IMR-90 (cell line): ENCODE results near the gene RNF175. TPM values are rescaled to one million over a fixed set of nuclear protein-coding genes. Genes with fewer than 3 reads are reported as not detected.

Source experiments
- ATAC-seq: fragments of 200-7000 bp; cut with Tn5 transposase; 2 replicates; pipeline ENCODE4 v1.9.1; 2020; ENCODE audit warnings: low read depth, mild to moderate bottlenecking, moderate library complexity
- BruUV-seq: library from RNA; stranded (reverse); fragments of 400-500 nt; replicated peaks from 2 replicates; lab custom pipeline; 2021; lab: Mats Ljungman, UMichigan
- CTCF ChIA-PET: fragments of 300-600 bp; formaldehyde crosslinking; extraction: SDS; loops from one replicate; lab custom pipeline; 2021; ENCODE audit warnings: antibody characterized with exemption; lab: Yijun Ruan, JAX
- POLR2A ChIA-PET: fragments of 300-600 bp; sonication (Branson Sonifier 250); formaldehyde crosslinking; loops from one replicate; lab custom pipeline; 2022; ENCODE audit warnings: antibody characterized with exemption; ENCODE audit not compliant: unreplicated experiment; lab: Charles Lee
- DNase-seq: peaks from one replicate; pipeline ENCODE4 v3.0.0; 2013
- H2AFZ ChIP-seq: replicated peaks from 2 replicates; pipeline ENCODE3; 2013; ENCODE audit warnings: low read length, mild to moderate bottlenecking; ENCODE audit not compliant: poor library complexity
- H2AK5ac ChIP-seq: 2 replicates; pipeline ENCODE4 v1.6.1; 2013; ENCODE audit warnings: low read depth, low read length, inconsistent platforms
- H2AK9ac ChIP-seq: replicated peaks from 2 replicates; pipeline ENCODE3; 2013; ENCODE audit warnings: mild to moderate bottlenecking, low read depth, low read length, moderate library complexity; ENCODE audit not compliant: poor library complexity
- H2BK120ac ChIP-seq: 2 replicates; pipeline ENCODE4 v1.6.1; 2013; ENCODE audit warnings: low read depth, low read length, inconsistent platforms
- H2BK15ac ChIP-seq: 3 replicates; pipeline ENCODE4 v1.6.1; 2013; ENCODE audit warnings: low read depth, low read length, inconsistent platforms
- H2BK20ac ChIP-seq: 2 replicates; pipeline ENCODE4 v1.6.1; 2013; ENCODE audit warnings: low read depth, mild to moderate bottlenecking, inconsistent platforms, low read length, moderate library complexity
- H2BK5ac ChIP-seq: 2 replicates; pipeline ENCODE4 v1.6.1; 2013; ENCODE audit warnings: mild to moderate bottlenecking, low read depth, low read length, inconsistent platforms; ENCODE audit not compliant: poor library complexity, severe bottlenecking
- H3K14ac ChIP-seq: replicated peaks from 2 replicates; pipeline ENCODE4 v1.6.1; 2013; ENCODE audit warnings: low read depth, low read length, inconsistent platforms
- H3K18ac ChIP-seq: 2 replicates; pipeline ENCODE4 v1.6.1; 2013; ENCODE audit warnings: low read depth, low read length, control low read depth
- H3K23ac ChIP-seq: 2 replicates; pipeline ENCODE4 v1.6.1; 2013; ENCODE audit warnings: low read depth, low read length, inconsistent platforms
- H3K27ac ChIP-seq: 2 replicates; pipeline ENCODE4 v1.5.1; 2013; ENCODE audit warnings: mild to moderate bottlenecking, control low read depth, low read length; ENCODE audit not compliant: insufficient read depth
- H3K27me3 ChIP-seq: 2 replicates; pipeline ENCODE4 v1.6.1; 2013; ENCODE audit warnings: low read length; ENCODE audit not compliant: control insufficient read depth, insufficient read depth
- H3K36me3 ChIP-seq: 2 replicates; pipeline ENCODE4 v1.6.1; 2013; ENCODE audit warnings: low read length, mixed read lengths; ENCODE audit not compliant: control insufficient read depth, insufficient read depth
- H3K4ac ChIP-seq: 2 replicates; pipeline ENCODE4 v1.6.1; 2013; ENCODE audit warnings: low read depth, low read length, inconsistent platforms
- H3K4me1 ChIP-seq: 2 replicates; pipeline ENCODE4 v1.6.1; 2013; ENCODE audit warnings: low read length, mixed read lengths; ENCODE audit not compliant: control insufficient read depth, insufficient read depth
- H3K4me2 ChIP-seq: 2 replicates; pipeline ENCODE4 v1.6.1; 2013; ENCODE audit warnings: low read depth, mild to moderate bottlenecking, control low read depth, low read length, moderate library complexity
- H3K4me3 ChIP-seq: 2 replicates; pipeline ENCODE4 v1.5.1; 2013; ENCODE audit warnings: low read depth, mild to moderate bottlenecking, control low read depth, low read length, moderate library complexity; ENCODE audit not compliant: insufficient read depth
- H3K56ac ChIP-seq: 2 replicates; pipeline ENCODE4 v1.6.1; 2013; ENCODE audit warnings: low read length, inconsistent platforms; ENCODE audit not compliant: insufficient read depth; ENCODE audit errors: extremely low read depth
- H3K79me1 ChIP-seq, 2 experiments: 2 replicates each; pipeline ENCODE4 v1.6.1; 2013; ENCODE audit warnings: low read length in 2 of 2, inconsistent platforms in 1 of 2, low read depth in 1 of 2
- H3K9ac ChIP-seq: 2 replicates; pipeline ENCODE4 v1.6.1; 2013; ENCODE audit warnings: low read depth, low read length, control low read depth
- H3K9me1 ChIP-seq: 2 replicates; pipeline ENCODE4 v1.6.1; 2013; ENCODE audit warnings: low read length, inconsistent platforms; ENCODE audit not compliant: insufficient read depth
- H3K9me3 ChIP-seq: 2 replicates; pipeline ENCODE4 v1.6.1; 2013; ENCODE audit warnings: low read length; ENCODE audit not compliant: control insufficient read depth, insufficient read depth
- H4K20me1 ChIP-seq: 2 replicates; pipeline ENCODE4 v1.6.1; 2013; ENCODE audit warnings: low read length, inconsistent platforms; ENCODE audit not compliant: insufficient read depth
- H4K5ac ChIP-seq: 2 replicates; pipeline ENCODE4 v1.6.1; 2013; ENCODE audit warnings: mild to moderate bottlenecking, low read depth, low read length, control low read depth
- H4K8ac ChIP-seq, 2 experiments: 2 replicates each; pipeline ENCODE4 v1.6.1; 2013; ENCODE audit warnings: low read depth in 2 of 2, low read length in 2 of 2, control low read depth in 1 of 2, inconsistent platforms in 1 of 2
- H4K91ac ChIP-seq: 2 replicates; pipeline ENCODE4 v1.6.1; 2013; ENCODE audit warnings: low read depth, low read length, inconsistent platforms; ENCODE audit not compliant: insufficient read depth
- BHLHE40 ChIP-seq: fragments of 150-350 bp; IDR thresholded peaks from 2 replicates; pipeline ENCODE4 v1.6.1; 2016; ENCODE audit warnings: mild to moderate bottlenecking, low read depth, low read length
- CEBPB ChIP-seq: IDR thresholded peaks from 2 replicates; pipeline ENCODE4 v1.6.1; 2012; ENCODE audit warnings: low read depth, low read length, improper control_type of control experiment
- CHD1 ChIP-seq: IDR thresholded peaks from 2 replicates; pipeline ENCODE4 v1.6.1; 2012; ENCODE audit warnings: low read depth, low read length, improper control_type of control experiment
- CTCF ChIP-seq: conservative IDR thresholded peaks from 2 replicates; pipeline ENCODE4 v1.5.1; 2012; ENCODE audit warnings: mild to moderate bottlenecking, low read depth, low read length, improper control_type of control experiment
- FOS ChIP-seq: fragments of 150-350 bp; IDR thresholded peaks from 2 replicates; pipeline ENCODE4 v1.6.1; 2016; ENCODE audit warnings: low read depth, low read length
- MAFK ChIP-seq: IDR thresholded peaks from 2 replicates; pipeline ENCODE4 v1.6.1; 2012; ENCODE audit warnings: low read depth, low read length, improper control_type of control experiment
- MAZ ChIP-seq: IDR thresholded peaks from 2 replicates; pipeline ENCODE4 v1.6.1; 2012; ENCODE audit warnings: low read depth, mild to moderate bottlenecking, low read length, improper control_type of control experiment, moderate library complexity, borderline replicate concordance
- MXI1 ChIP-seq: IDR thresholded peaks from 2 replicates; pipeline ENCODE4 v1.6.1; 2012; ENCODE audit warnings: low read depth, mild to moderate bottlenecking, low read length, moderate library complexity, borderline replicate concordance
- NFE2L2 ChIP-seq: fragments of 150-350 bp; IDR thresholded peaks from 2 replicates; pipeline ENCODE4 v1.6.1; 2016; ENCODE audit warnings: low read depth, mild to moderate bottlenecking, low read length
- POLR2A ChIP-seq: IDR thresholded peaks from 2 replicates; pipeline ENCODE4 v1.6.1; 2012; ENCODE audit warnings: mild to moderate bottlenecking, low read depth, low read length
- RAD21 ChIP-seq: IDR thresholded peaks from 2 replicates; pipeline ENCODE4 v1.6.1; 2012; ENCODE audit warnings: low read length, improper control_type of control experiment
- RCOR1 ChIP-seq: IDR thresholded peaks from 2 replicates; pipeline ENCODE4 v1.6.1; 2012; ENCODE audit warnings: mild to moderate bottlenecking, low read length, improper control_type of control experiment; ENCODE audit not compliant: insufficient replicate concordance
- RFX5 ChIP-seq: IDR thresholded peaks from 2 replicates; pipeline ENCODE4 v1.8.0; 2012; ENCODE audit warnings: low read depth, mild to moderate bottlenecking, low read length, moderate library complexity
- SMC3 ChIP-seq: fragments of 150-350 bp; IDR thresholded peaks from 2 replicates; pipeline ENCODE4 v1.6.1; 2016; ENCODE audit warnings: low read depth, mild to moderate bottlenecking, antibody characterized with exemption, low read length, moderate library complexity
- dilution Hi-C: fragments of 300-500 bp; cut with HindIII; formaldehyde crosslinking; loops from one replicate; pipeline ENCODE4 v1.14.3; 2018; ENCODE audit warnings: low sequenced_read_pairs; ENCODE audit not compliant: unreplicated experiment
- in situ Hi-C: fragments of 300-500 bp; cut with MboI; formaldehyde crosslinking; loops from 3 replicates; pipeline ENCODE4 v1.14.3; 2019; ENCODE audit warnings: low sequenced_read_pairs, inconsistent platforms, mixed read lengths
- intact Hi-C: fragments of 100-400 bp; cut with micrococcal nuclease; formaldehyde crosslinking; loops from 2 replicates; pipeline ENCODE4 v1.10.0; 2022
- polyA plus RNA-seq, 3 experiments: library from polyadenylated mRNA; depleted of rRNA; stranded (reverse); fragments of >200 nt; gene quantifications; 2 replicates each; pipeline ENCODE4 v1.2.3, GENCODE V29; 2012; ENCODE audit warnings: low replicate concordance in 1 of 3
- total RNA-seq: library from RNA; depleted of rRNA; stranded (reverse); fragments of >200 nt; gene quantifications from 2 replicates; pipeline ENCODE4 v1.2.3, GENCODE V29; 2012
- TF ChIP-seq, protein P1 (sequence below): fragments of 150-350 bp; IDR thresholded peaks from 2 replicates; pipeline ENCODE4 v1.6.1; 2017; ENCODE audit warnings: mild to moderate bottlenecking, antibody characterized with exemption, low read length, low read depth
- TF ChIP-seq, protein P2 (sequence below): fragments of 150-350 bp; IDR thresholded peaks from 2 replicates; pipeline ENCODE4 v1.6.1; 2016; ENCODE audit warnings: low read depth, mild to moderate bottlenecking, low read length, moderate library complexity, borderline replicate concordance

RNF175 gene
- total and polyA plus RNA-seq, 2 of the 4 experiments (the other 2 are of a cell fraction): not detected

DNA sequence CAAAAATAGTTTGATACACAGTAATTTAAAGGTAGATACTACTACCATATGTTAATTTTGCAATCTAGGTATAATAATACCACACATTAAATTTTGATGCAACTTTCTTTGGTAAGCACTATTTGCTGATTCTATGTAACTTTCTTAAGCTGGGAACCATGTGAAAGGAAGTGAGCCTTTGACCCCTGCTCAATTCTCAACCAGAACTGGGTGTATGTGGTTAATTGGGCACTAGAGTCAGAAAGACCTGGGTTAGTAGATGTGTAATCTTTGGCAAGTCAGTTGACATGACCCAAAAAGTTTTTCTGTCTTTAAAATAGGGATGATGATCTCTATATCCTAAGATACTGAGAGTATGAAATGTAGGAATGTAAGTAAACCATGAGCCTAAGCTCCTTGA is 53.3 kb downstream of the RNF175 start:
- H2BK15ac ChIP-seq: no peak overlapping the region
- no peaks in the 10 kb centered on the region for H4K20me1 ChIP-seq
- ChIA-PET POLR2A (no interaction called here), CTCF (no interaction called here)
- no peak for ATAC-seq
- BruUV-seq: no TSS peak
- no peaks in the 10 kb centered on the region for H3K9me3 ChIP-seq
- no peak overlapping the region for H3K9ac ChIP-seq
- H2AK5ac ChIP-seq: no peak overlapping the region
- intact Hi-C loops: no loop called here
- dilution Hi-C loops: no loop called here
- DNase-seq: no peak
- no peak overlapping the region for H4K5ac ChIP-seq
- H3K27ac ChIP-seq: no peak overlapping the region
- H3K14ac ChIP-seq: no peak overlapping the region
- no peak overlapping the region for H3K18ac ChIP-seq
- in situ Hi-C loops: no loop called here
- H2AFZ ChIP-seq: no peak overlapping the region
- no peaks in the 10 kb centered on the region for H3K79me1 ChIP-seq
- H3K4ac ChIP-seq: no peak overlapping the region
- H2BK20ac ChIP-seq: no peak overlapping the region
- no peaks in the 10 kb centered on the region for H3K36me3 ChIP-seq
- H2BK5ac ChIP-seq: no peak overlapping the region
- H4K91ac ChIP-seq: no peak overlapping the region
- H3K23ac ChIP-seq: no peak overlapping the region
- no peak overlapping the region for H3K56ac ChIP-seq
- H3K9me1 ChIP-seq: no peaks in the 10 kb centered on the region
- TF ChIP-seq CHD1 (no peak), POLR2A (no peak), RAD21 (no peak), RCOR1 (no peak), BHLHE40 (no peak), MAFK (no peak), CTCF (no peak), NFE2L2 (no peak), MXI1 (no peak), RFX5 (no peak), SMC3 (no peak), CEBPB (no peak), FOS (no peak), MAZ (no peak)
- TF ChIP-seq, protein P1, sequence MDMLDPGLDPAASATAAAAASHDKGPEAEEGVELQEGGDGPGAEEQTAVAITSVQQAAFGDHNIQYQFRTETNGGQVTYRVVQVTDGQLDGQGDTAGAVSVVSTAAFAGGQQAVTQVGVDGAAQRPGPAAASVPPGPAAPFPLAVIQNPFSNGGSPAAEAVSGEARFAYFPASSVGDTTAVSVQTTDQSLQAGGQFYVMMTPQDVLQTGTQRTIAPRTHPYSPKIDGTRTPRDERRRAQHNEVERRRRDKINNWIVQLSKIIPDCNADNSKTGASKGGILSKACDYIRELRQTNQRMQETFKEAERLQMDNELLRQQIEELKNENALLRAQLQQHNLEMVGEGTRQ: no peak
- TF ChIP-seq, protein P2, sequence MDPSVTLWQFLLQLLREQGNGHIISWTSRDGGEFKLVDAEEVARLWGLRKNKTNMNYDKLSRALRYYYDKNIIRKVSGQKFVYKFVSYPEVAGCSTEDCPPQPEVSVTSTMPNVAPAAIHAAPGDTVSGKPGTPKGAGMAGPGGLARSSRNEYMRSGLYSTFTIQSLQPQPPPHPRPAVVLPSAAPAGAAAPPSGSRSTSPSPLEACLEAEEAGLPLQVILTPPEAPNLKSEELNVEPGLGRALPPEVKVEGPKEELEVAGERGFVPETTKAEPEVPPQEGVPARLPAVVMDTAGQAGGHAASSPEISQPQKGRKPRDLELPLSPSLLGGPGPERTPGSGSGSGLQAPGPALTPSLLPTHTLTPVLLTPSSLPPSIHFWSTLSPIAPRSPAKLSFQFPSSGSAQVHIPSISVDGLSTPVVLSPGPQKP: no peak
- H3K4me1 ChIP-seq: no peaks in the 10 kb centered on the region
- no peak overlapping the region for H3K4me3 ChIP-seq
- H2BK120ac ChIP-seq: no peak overlapping the region
- no peak overlapping the region for H2AK9ac ChIP-seq
- H3K4me2 ChIP-seq: no peak overlapping the region
- no peaks in the 10 kb centered on the region for H3K27me3 ChIP-seq
- H4K8ac ChIP-seq: no peak overlapping the region
